ENCODE measurements around the gene WFDC9. TPM values are rescaled to one million over a fixed set of nuclear protein-coding genes. Genes with fewer than 3 reads are reported as not detected.

WFDC9 gene
- total RNA-seq, 1 donor from 2014 or later: not detected

GRCh38 chr20:45583502-45583901, 47.6 kb downstream of the WFDC9 start:
- Mint-ChIP-seq H3K27ac (ENCODE audit: unreplicated experiment) (no peak overlapping the region), H3K27me3 (ENCODE audit: unreplicated experiment) (no peaks in the 10 kb centered on the region)

DNA sequence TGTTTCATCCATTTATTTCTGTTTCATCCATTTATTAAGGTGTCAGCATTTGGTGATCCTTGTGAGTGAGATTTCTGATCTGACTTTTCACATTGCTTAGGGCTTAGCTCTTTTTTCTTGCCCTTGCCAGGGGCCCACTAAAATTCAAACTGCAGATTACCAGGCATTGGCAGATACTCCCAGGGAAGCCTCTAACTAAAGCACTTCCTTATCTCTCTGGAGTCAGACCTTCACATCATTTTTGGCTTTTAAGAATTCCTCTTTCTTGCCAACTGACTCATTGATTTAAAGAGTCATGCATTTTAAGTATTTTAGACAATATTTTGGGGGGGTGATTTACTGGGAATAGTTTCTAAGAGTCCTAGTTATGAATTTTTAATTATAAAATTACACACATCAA, 49.4 kb downstream of the WFDC9 start:
- no peaks in the 10 kb centered on the region for H3K27me3 Mint-ChIP-seq (ENCODE audit: unreplicated experiment)
- no peaks in the 10 kb centered on the region for H3K4me1 Mint-ChIP-seq (ENCODE audit: low read depth, unreplicated experiment)
- TF ChIP-seq CTCF (IDR thresholded peaks at IDR 0.05; ENCODE audit: partially characterized antibody, unreplicated experiment): no peak
- peaks cover 2% of the 10 kb centered on the region for H3K9me3 Mint-ChIP-seq (ENCODE audit: unreplicated experiment)
- no peaks in the 10 kb centered on the region for H3K36me3 Mint-ChIP-seq (ENCODE audit: unreplicated experiment)
- H3K4me3 Mint-ChIP-seq (ENCODE audit: unreplicated experiment): no peak overlapping the region
- H3K27ac Mint-ChIP-seq (ENCODE audit: unreplicated experiment): no peak overlapping the region
- no peak for DNase-seq

More at GRCh38 chr20:45583502-45583901, 47.6 kb downstream of the WFDC9 start:
- TF ChIP-seq CTCF (IDR thresholded peaks at IDR 0.05; ENCODE audit: partially characterized antibody, unreplicated experiment): no peak
- H3K4me1 Mint-ChIP-seq (ENCODE audit: low read depth, unreplicated experiment): no peaks in the 10 kb centered on the region
- peaks cover 2% of the 10 kb centered on the region for H3K9me3 Mint-ChIP-seq (ENCODE audit: unreplicated experiment)
- DNase-seq: no peak
- no peak overlapping the region for H3K4me3 Mint-ChIP-seq (ENCODE audit: unreplicated experiment)
- no peaks in the 10 kb centered on the region for H3K36me3 Mint-ChIP-seq (ENCODE audit: unreplicated experiment)

GRCh38 chr20:45579184-45579583, 51.9 kb downstream of the WFDC9 start, which contains the start of gene WFDC8:
WFDC8 (minus strand) TSS chr20:45579284; CDS start chr20:45579247, 37 bp downstream.
- Mint-ChIP-seq H3K27me3 (ENCODE audit: unreplicated experiment) (no peaks in the 10 kb centered on the region), H3K27ac (ENCODE audit: unreplicated experiment) (no peak within 1 kb of the TSS), H3K4me3 (ENCODE audit: unreplicated experiment) (no peak within 1 kb of the TSS), H3K4me1 (ENCODE audit: low read depth, unreplicated experiment) (no peaks in the 10 kb centered on the region), H3K36me3 (ENCODE audit: unreplicated experiment) (no peaks in the 10 kb centered on the region), H3K9me3 (ENCODE audit: unreplicated experiment) (peaks cover 2% of the 10 kb centered on the region)
- TF ChIP-seq CTCF (IDR thresholded peaks at IDR 0.05; ENCODE audit: partially characterized antibody, unreplicated experiment): no peak
- DNase-seq: no peak

DNA sequence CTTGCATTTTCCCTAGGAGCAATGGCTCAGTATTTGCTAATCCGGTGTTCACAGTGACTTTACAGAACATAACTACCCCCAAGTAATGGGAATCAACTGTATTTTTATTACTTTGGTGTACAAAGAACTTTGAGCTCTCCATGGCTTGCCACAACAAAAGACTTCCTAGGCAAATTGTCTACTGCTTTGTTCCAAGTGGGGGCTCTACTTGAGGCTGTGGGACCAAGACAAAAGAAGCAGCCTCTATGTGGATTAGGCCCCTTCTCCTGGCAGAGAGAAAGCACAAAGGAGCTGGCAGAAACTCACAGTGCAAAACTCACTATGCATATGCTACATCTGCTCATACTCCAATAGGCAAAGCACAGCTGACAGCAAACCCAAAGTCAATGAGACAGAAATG, 52.9 kb downstream of the WFDC9 start:
- Mint-ChIP-seq H3K9me3 (ENCODE audit: unreplicated experiment) (peaks cover 2% of the 10 kb centered on the region), H3K36me3 (ENCODE audit: unreplicated experiment) (no peaks in the 10 kb centered on the region), H3K27ac (ENCODE audit: unreplicated experiment) (no peak overlapping the region), H3K4me3 (ENCODE audit: unreplicated experiment) (no peak overlapping the region), H3K4me1 (ENCODE audit: low read depth, unreplicated experiment) (no peaks in the 10 kb centered on the region), H3K27me3 (ENCODE audit: unreplicated experiment) (no peaks in the 10 kb centered on the region)
- no peak for TF ChIP-seq CTCF (IDR thresholded peaks at IDR 0.05; ENCODE audit: partially characterized antibody, unreplicated experiment)
- no peak for DNase-seq

- Mint-ChIP-seq H3K27ac (ENCODE audit: unreplicated experiment) (no peak overlapping the region), H3K36me3 (ENCODE audit: unreplicated experiment) (no peaks in the 10 kb centered on the region), H3K27me3 (ENCODE audit: unreplicated experiment) (no peaks in the 10 kb centered on the region), H3K4me1 (ENCODE audit: low read depth, unreplicated experiment) (no peaks in the 10 kb centered on the region), H3K9me3 (ENCODE audit: unreplicated experiment) (peaks cover 2% of the 10 kb centered on the region), H3K4me3 (ENCODE audit: unreplicated experiment) (no peak overlapping the region)
- no peak for DNase-seq
- no peak for TF ChIP-seq CTCF (IDR thresholded peaks at IDR 0.05; ENCODE audit: partially characterized antibody, unreplicated experiment)
Observed at GRCh38 chr20:45576995-45577394, 54.1 kb downstream of the WFDC9 start.
